ENCODE measurements around the gene BIRC7. TPM values are rescaled to one million over a fixed set of nuclear protein-coding genes. Genes with fewer than 3 reads are reported as not detected.

The BIRC7 gene
- total and polyA plus RNA-seq, 2 donors (not counting 3 experiments of a cell fraction or from before 2014, with no cell fraction given), result not detected

GRCh38 chr20:63225082-63225454 is 10.6 kb upstream of the BIRC7 start:
- Histone ChIP-seq H3K27me3 (ENCODE audit: control insufficient read depth in 2 of 2, insufficient read depth in 2 of 2, low read length in 2 of 2) (peaks cover 0 to 8% of the 10 kb centered on the region in 2 experiments), H3K36me3 (ENCODE audit: control insufficient read depth in 2 of 2, extremely low read depth in 1 of 2, insufficient read depth in 2 of 2, low read length in 2 of 2) (no peaks in the 10 kb centered on the region), H3K4me3 (replicated peaks in 1 of 3; ENCODE audit: insufficient read depth in 1 of 3, low read depth in 1 of 3, low read length in 3 of 3) (no peak overlapping the region), H3K4me1 (ENCODE audit: control insufficient read depth, extremely low read depth, insufficient read depth, low read length) (no peaks in the 10 kb centered on the region), H3K9me1 (replicated peaks; ENCODE audit: control insufficient read depth, extremely low read depth, insufficient read depth, low read length) (no peaks in the 10 kb centered on the region), H3K9ac (replicated peaks; ENCODE audit: extremely low read depth, insufficient read depth, low read length) (no peak overlapping the region), H4K20me1 (replicated peaks; ENCODE audit: control insufficient read depth, extremely low read depth, insufficient read depth, low read length) (no peaks in the 10 kb centered on the region), H3K4me2 (ENCODE audit: insufficient read depth, low read length) (no peak overlapping the region), H3K27ac (ENCODE audit: insufficient read depth, low read depth, low read length) (no peak overlapping the region), H3K9me3 (replicated peaks; ENCODE audit: control insufficient read depth, insufficient read depth, low read length) (no peaks in the 10 kb centered on the region), H2AFZ (ENCODE audit: low read depth, low read length) (no peak overlapping the region), H3K79me2 (ENCODE audit: control insufficient read depth, insufficient read depth, low read length) (no peaks in the 10 kb centered on the region)
- BruUV-seq (replicated peaks), result no TSS peak
- DNase-seq (ENCODE audit: low read depth, low spot score) (no peak), FAIRE-seq (no peak)
- ChIA-PET POLR2A (no interaction called here), CTCF (interaction anchor here (0.8 to 4.8 kb wide), 7 partner anchors 10 to 157 kb away, joined by 3 to 116 read pairs (median 30); partner anchors contain the start of genes BIRC7, NKAIN4 and YTHDF1)
- dilution Hi-C loops (cut with MboI; ENCODE audit: extremely low pct_ligation_motif_present, low sequenced_read_pairs) (no loop called here), intact Hi-C loops (cut with micrococcal nuclease) (no loop called here)
- TF ChIP-seq CTCF (IDR thresholded peaks at IDR 0.05; ENCODE audit: extremely low read depth in 1 of 2, insufficient read depth in 1 of 2, low read depth in 1 of 2, low read length in 2 of 2) (no peak), MAX (IDR thresholded peaks at IDR 0.05; ENCODE audit: insufficient read depth, insufficient read length) (no peak), EZH2 (IDR thresholded peaks at IDR 0.05; ENCODE audit: borderline replicate concordance, low read depth, low read length, severe bottlenecking) (no peak), POLR2A (IDR thresholded peaks at IDR 0.05; ENCODE audit: low read depth, low read length) (no peak), JUN (IDR thresholded peaks at IDR 0.05; ENCODE audit: borderline replicate concordance, insufficient read depth, insufficient read length, low read depth) (no peak)

All from endothelial cell of umbilical vein (primary cell).